ENCODE measurements around the gene PRDM16. TPM values are rescaled to one million over a fixed set of nuclear protein-coding genes. Genes with fewer than 3 reads are reported as not detected.

Gene PRDM16
- total and polyA plus RNA-seq, 2 of the 8 experiments (the other 6 are each of a cell fraction or from before 2014, with no cell fraction given), result 0.39 to 0.43 TPM

DNA sequence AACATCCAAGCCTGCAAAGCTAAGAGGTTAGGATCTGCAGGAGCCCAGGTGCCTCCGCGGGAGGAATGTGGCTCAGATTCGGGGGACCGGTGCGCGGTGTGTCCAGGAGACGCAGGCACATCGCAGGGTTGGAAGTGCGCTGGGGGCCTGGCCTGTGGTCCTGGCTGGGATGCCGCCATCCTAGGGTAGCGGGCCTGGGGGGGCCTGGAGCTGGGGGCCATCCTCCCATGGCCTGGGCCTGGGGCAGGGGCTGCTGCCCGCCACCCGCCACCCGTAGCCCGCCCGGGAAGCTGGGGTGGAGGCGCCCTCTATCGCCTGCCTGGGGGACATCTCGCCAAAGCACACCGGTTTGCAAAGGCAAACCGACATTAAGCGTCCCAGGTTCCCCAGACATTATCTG lies 214.8 kb downstream of the PRDM16 start (continued):
- no peak for TF ChIP-seq EGR1 (IDR thresholded peaks at IDR 0.05; ENCODE audit: borderline replicate concordance, low read depth, low read length)

All from H1 (cell line).